DOHH2 (cell line): ENCODE data around the gene BCAS1.
A peak's percentile ranks its signal among the peaks of the same experiment; 100 is the strongest.

Experiments
- H3F3A ChIP-seq: fragments of 200-600 bp; sonication (generic), shearing (Covaris generic); 2 replicates; pipeline ENCODE4 v1.6.0; 2016; ENCODE audit warnings: antibody characterized with exemption, mild to moderate bottlenecking; ENCODE audit not compliant: control insufficient read depth, insufficient read depth
- H3K27ac ChIP-seq: fragments of 200-600 bp; sonication (generic); 2 replicates; pipeline ENCODE4 v1.5.1; 2014; ENCODE audit warnings: low read depth, mild to moderate bottlenecking, low read length, moderate library complexity
- H3K27me3 ChIP-seq: fragments of 200-600 bp; sonication (generic); 2 replicates; pipeline ENCODE4 v1.6.1; 2014; ENCODE audit warnings: mild to moderate bottlenecking, low read length, mixed read lengths; ENCODE audit not compliant: control insufficient read depth
- H3K36me3 ChIP-seq: fragments of 200-600 bp; sonication (generic); 2 replicates; pipeline ENCODE4 v1.6.1; 2014; ENCODE audit warnings: mild to moderate bottlenecking, low read length, moderate library complexity, mixed read lengths; ENCODE audit not compliant: control insufficient read depth
- H3K4me1 ChIP-seq: fragments of 200-600 bp; sonication (generic); 2 replicates; pipeline ENCODE4 v1.6.1; 2014; ENCODE audit warnings: mild to moderate bottlenecking, low read length, mixed read lengths; ENCODE audit not compliant: control insufficient read depth
- H3K4me2 ChIP-seq: fragments of 200-600 bp; sonication (generic); 2 replicates; pipeline ENCODE4 v1.6.0; 2014; ENCODE audit warnings: mild to moderate bottlenecking, low read length, moderate library complexity
- H3K4me3 ChIP-seq: fragments of 200-600 bp; sonication (generic); 2 replicates; pipeline ENCODE4 v1.5.1; 2014; ENCODE audit warnings: mild to moderate bottlenecking, low read length, mixed read lengths
- H3K79me2 ChIP-seq: fragments of 200-600 bp; sonication (generic); 2 replicates; pipeline ENCODE4 v1.6.1; 2014; ENCODE audit warnings: mild to moderate bottlenecking, low read length, mixed read lengths; ENCODE audit not compliant: control insufficient read depth
- H3K9me2 ChIP-seq: fragments of 200-600 bp; sonication (generic); replicated peaks from 2 replicates; pipeline ENCODE4 v1.6.1; 2014; ENCODE audit warnings: mild to moderate bottlenecking, low read length, mixed read lengths; ENCODE audit not compliant: control insufficient read depth
- H3K9me3 ChIP-seq: fragments of 200-600 bp; sonication (generic); 2 replicates; pipeline ENCODE4 v1.6.1; 2014; ENCODE audit warnings: antibody characterized with exemption, low read length, mixed read lengths; ENCODE audit not compliant: control insufficient read depth, insufficient read depth
- H4K20me1 ChIP-seq: fragments of 200-600 bp; sonication (generic); 2 replicates; pipeline ENCODE4 v1.6.0; 2014; ENCODE audit warnings: low read depth, mild to moderate bottlenecking, antibody characterized with exemption, low read length, moderate library complexity; ENCODE audit not compliant: control insufficient read depth, insufficient read depth
- EZH2phosphoT487 ChIP-seq: fragments of 200-600 bp; sonication (generic); IDR thresholded peaks from 2 replicates; pipeline ENCODE4 v1.6.1; 2017; ENCODE audit warnings: borderline replicate concordance, mild to moderate bottlenecking, antibody characterized with exemption, low read length, moderate library complexity, mixed read lengths
- TF ChIP-seq, protein P1 (sequence below): fragments of 200-600 bp; sonication (generic); IDR thresholded peaks from one replicate; pipeline ENCODE4 v1.5.1; 2014; ENCODE audit warnings: antibody characterized with exemption, mild to moderate bottlenecking, low read depth, low read length; ENCODE audit not compliant: poor library complexity, severe bottlenecking

BCAS1 gene

DNA sequence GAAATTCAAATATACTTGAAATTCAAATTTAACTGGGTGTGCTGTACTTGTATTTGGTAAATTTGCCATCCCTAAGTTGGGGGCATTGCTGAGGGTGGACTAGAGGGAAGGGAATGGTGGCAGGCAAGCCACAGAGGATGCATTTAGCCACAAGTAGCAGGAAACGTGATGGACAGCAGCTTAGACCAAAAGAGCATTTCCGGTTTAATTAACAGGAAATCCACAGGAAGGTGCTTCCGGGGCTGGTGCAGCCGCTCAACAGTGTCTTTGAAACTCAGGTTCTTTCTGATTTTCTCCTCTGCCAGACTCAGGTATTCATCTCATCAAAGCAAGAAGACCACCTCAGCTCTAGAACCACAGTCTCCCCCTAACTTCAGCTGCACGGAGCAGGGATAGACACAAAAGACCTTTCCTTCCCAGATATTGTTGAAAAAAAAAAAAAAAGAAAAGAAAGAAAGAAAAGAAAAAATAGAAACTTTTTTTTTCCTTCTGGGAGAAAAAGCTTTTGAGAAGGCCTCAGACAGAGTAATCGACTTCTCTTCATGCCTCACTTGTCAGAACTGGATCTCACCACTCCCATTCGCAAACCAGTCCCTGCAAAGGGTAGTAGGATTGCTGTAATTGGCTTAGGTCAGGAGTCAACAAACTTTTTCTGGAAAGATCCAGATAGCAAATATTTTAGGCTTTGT lies 8.0 kb upstream of the BCAS1 start:
- peak overlapping the region; percentile 48 for H3K4me2 ChIP-seq
- H3K36me3 ChIP-seq, result no peaks in the 10 kb centered on the region
- H3K4me3 ChIP-seq, result peak overlapping the region; percentile 38
- H3K9me2 ChIP-seq, result no peaks in the 10 kb centered on the region
- H3K9me3 ChIP-seq, result no peaks in the 10 kb centered on the region
- H4K20me1 ChIP-seq, result no peaks in the 10 kb centered on the region
- peaks cover 4% of the 10 kb centered on the region for H3F3A ChIP-seq
- no peaks in the 10 kb centered on the region for H3K27me3 ChIP-seq
- TF ChIP-seq, protein P1, sequence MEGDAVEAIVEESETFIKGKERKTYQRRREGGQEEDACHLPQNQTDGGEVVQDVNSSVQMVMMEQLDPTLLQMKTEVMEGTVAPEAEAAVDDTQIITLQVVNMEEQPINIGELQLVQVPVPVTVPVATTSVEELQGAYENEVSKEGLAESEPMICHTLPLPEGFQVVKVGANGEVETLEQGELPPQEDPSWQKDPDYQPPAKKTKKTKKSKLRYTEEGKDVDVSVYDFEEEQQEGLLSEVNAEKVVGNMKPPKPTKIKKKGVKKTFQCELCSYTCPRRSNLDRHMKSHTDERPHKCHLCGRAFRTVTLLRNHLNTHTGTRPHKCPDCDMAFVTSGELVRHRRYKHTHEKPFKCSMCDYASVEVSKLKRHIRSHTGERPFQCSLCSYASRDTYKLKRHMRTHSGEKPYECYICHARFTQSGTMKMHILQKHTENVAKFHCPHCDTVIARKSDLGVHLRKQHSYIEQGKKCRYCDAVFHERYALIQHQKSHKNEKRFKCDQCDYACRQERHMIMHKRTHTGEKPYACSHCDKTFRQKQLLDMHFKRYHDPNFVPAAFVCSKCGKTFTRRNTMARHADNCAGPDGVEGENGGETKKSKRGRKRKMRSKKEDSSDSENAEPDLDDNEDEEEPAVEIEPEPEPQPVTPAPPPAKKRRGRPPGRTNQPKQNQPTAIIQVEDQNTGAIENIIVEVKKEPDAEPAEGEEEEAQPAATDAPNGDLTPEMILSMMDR, result no peak
- no peak for TF ChIP-seq EZH2phosphoT487
- H3K27ac ChIP-seq, result peak overlapping the region; percentile 68
- peaks cover 38% of the 10 kb centered on the region for H3K4me1 ChIP-seq
- H3K79me2 ChIP-seq, result no peaks in the 10 kb centered on the region

DNA sequence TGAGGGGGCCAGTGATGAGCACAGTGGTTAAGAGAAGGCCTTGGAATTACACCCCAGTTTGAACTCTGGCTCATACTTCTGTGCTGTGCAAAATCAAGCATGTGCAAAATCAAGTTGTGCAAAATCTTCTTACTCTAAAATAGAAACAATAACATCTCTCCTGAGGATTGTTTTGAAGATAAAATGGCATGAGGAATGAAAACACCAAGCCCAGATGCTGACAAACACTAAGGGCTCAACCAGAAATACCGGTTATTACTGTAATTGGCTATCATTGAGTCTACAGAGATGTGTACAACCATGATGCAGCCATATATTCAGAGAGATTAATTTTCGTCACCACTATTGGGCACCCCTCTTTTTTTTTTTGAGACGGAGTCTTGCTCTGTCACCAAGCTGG lies 5.9 kb upstream of the BCAS1 start:
- H3F3A ChIP-seq, result peaks cover 4% of the 10 kb centered on the region
- no peak overlapping the region for H3K4me3 ChIP-seq
- no peaks in the 10 kb centered on the region for H3K79me2 ChIP-seq
- no peaks in the 10 kb centered on the region for H3K9me3 ChIP-seq
- no peaks in the 10 kb centered on the region for H3K36me3 ChIP-seq
- H3K9me2 ChIP-seq, result no peaks in the 10 kb centered on the region
- TF ChIP-seq, protein P1, result no peak
- no peak for TF ChIP-seq EZH2phosphoT487
- no peaks in the 10 kb centered on the region for H3K27me3 ChIP-seq
- no peaks in the 10 kb centered on the region for H4K20me1 ChIP-seq
- H3K27ac ChIP-seq, result no peak overlapping the region
- peaks cover 25% of the 10 kb centered on the region for H3K4me1 ChIP-seq
- H3K4me2 ChIP-seq, result no peak overlapping the region

DNA sequence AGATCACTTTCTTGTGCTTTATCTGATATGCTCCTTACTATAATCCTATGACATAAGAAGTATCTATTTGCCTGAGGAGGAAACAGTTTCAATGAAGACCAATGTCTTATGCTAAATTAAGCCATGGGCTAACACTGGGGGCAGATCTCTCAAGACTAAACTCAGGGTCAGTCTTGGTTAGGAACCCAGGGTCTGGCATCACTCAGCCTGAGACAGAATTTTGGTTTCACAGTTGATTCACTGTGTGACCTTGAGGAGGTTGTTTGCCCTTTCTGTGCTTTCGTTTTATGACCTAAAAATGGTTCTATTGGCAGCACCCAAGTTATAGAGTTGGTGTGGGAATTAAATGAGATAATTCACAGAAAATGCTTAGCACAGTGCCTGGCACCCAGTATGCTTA lies 4.9 kb upstream of the BCAS1 start:
- Histone ChIP-seq H3K4me2 (no peak overlapping the region), H4K20me1 (no peaks in the 10 kb centered on the region), H3K9me3 (no peaks in the 10 kb centered on the region), H3K79me2 (no peaks in the 10 kb centered on the region; the same call in 1 of the 2 replicates), H3K27me3 (no peaks in the 10 kb centered on the region), H3F3A (peaks cover 4% of the 10 kb centered on the region), H3K4me1 (peaks cover 22% of the 10 kb centered on the region), H3K27ac (no peak overlapping the region), H3K9me2 (no peaks in the 10 kb centered on the region), H3K36me3 (no peaks in the 10 kb centered on the region), H3K4me3 (no peak overlapping the region)
- TF ChIP-seq, protein P1, result no peak
- no peak for TF ChIP-seq EZH2phosphoT487
